Left colon (tissue), 2 donors: Measurements from ENCODE around the gene GGT7. TPM values are rescaled to one million over a fixed set of nuclear protein-coding genes. Genes with fewer than 3 reads are reported as not detected.
A peak's percentile ranks its signal among the peaks of the same experiment; 100 is the strongest.

Source experiments
- ATAC-seq: fragments of 200-7000 bp; cut with Tn5 transposase; one replicate; pipeline ENCODE4 v1.9.1; 2020; ENCODE audit warnings: mild to moderate bottlenecking, moderate library complexity
- DNase-seq, 2 donors: peaks; one replicate each; pipeline ENCODE4 v3.0.0-alpha.2; 2020
- intact Hi-C, 2 donors: fragments of 100-400 bp; cut with DNase I in 1 of 2; cut with micrococcal nuclease in 1 of 2; formaldehyde crosslinking; loops; one replicate each; pipeline versions ENCODE4 v1.11.2 to v1.14.0; 2022; cut with DNase I, micrococcal nuclease
- total RNA-seq, 2 donors: library from RNA; stranded (reverse); fragmentation: NEBNext Ultra II Directional; extraction: Animal tissue kit (Norgen Biotek cat#: 25700); gene quantifications; one replicate each; pipeline ENCODE4 v1.2.1, GENCODE V29; 2021
- donor health status: DM: no; HTN: no; CAD: no.
- donor health status: DM: yes; HTN: yes; CAD: no.

Gene GGT7
- total RNA-seq, 2 donors from 2014 or later, result 20.5 to 22.5 TPM

- DNase-seq (no peak), ATAC-seq (no peak)
- intact Hi-C loops, result no loop called here
These were observed 12.7 kb downstream of the GGT7 start for GRCh38 chr20:34859826-34860545.

DNA sequence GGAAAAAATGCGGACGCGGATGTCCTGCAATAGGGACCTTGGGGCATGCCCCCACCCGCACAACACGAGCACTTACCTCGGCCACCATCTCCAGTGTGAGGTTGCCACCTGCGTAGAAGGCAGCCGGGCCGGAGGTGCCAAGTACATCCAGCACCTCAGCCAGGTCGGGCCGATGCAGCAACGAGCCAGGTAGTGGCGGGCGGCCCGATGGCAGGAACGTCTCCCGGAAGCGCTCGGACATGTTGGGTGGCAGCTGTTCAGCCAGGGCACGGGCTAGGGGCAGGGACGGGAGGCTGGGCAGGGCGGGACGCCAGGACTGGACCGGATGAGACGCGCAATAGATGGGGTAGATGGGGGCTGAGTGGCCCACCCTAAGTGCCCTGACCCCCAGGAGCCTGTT lies 13.3 kb downstream of the GGT7 start:
- ATAC-seq (no peak), DNase-seq (no peak)
- intact Hi-C loops, result no loop called here

- intact Hi-C loops, result no loop called here
- ATAC-seq, result no peak
- DNase-seq, result no peak
These were observed 20.4 kb downstream of the GGT7 start for GRCh38 chr20:34852298-34852697.

GRCh38 chr20:34850969-34851368 lies 21.7 kb downstream of the GGT7 start:
- intact Hi-C loops, result no loop called here
- no peak for DNase-seq
- ATAC-seq, result no peak

- intact Hi-C loops, result no loop called here
- DNase-seq, result no peak
- no peak for ATAC-seq
These were observed 22.9 kb downstream of the GGT7 start for GRCh38 chr20:34849778-34850177.

- intact Hi-C loops, result no loop called here
- DNase-seq, result no peak
- ATAC-seq, result no peak
These were observed 24.1 kb downstream of the GGT7 start for GRCh38 chr20:34848597-34848996.

GRCh38 chr20:34843421-34843820 lies 29.2 kb downstream of the GGT7 start:
- DNase-seq (no peak), ATAC-seq (no peak)
- intact Hi-C loops, result no loop called here

- no peak for ATAC-seq
- intact Hi-C loops, result no loop called here
- no peak for DNase-seq
These were observed 30.5 kb downstream of the GGT7 start for GRCh38 chr20:34842143-34842542.

- intact Hi-C loops, result no loop called here
- ATAC-seq (peak; percentile 60), DNase-seq (no peak)
These were observed 38.2 kb downstream of the GGT7 start for GRCh38 chr20:34834459-34834893.

- no peak for DNase-seq
- no peak for ATAC-seq
- intact Hi-C loops, result no loop called here
These were observed 40.7 kb downstream of the GGT7 start for GRCh38 chr20:34831936-34832335.

- DNase-seq (no peak), ATAC-seq (no peak)
- intact Hi-C loops, result no loop called here
These were observed 43.5 kb downstream of the GGT7 start for GRCh38 chr20:34829191-34829590.

- intact Hi-C loops, result no loop called here
- DNase-seq, result peak; percentile 86 to 92
- peak; percentile 73 for ATAC-seq
These were observed 46.9 kb downstream of the GGT7 start, which contains the start of gene NCOA6 for GRCh38 chr20:34825530-34826362. TSS of gene NCOA6 (minus strand) at chr20:34825651. CDS start at chr20:34782355, 43,296 bp downstream.

DNA sequence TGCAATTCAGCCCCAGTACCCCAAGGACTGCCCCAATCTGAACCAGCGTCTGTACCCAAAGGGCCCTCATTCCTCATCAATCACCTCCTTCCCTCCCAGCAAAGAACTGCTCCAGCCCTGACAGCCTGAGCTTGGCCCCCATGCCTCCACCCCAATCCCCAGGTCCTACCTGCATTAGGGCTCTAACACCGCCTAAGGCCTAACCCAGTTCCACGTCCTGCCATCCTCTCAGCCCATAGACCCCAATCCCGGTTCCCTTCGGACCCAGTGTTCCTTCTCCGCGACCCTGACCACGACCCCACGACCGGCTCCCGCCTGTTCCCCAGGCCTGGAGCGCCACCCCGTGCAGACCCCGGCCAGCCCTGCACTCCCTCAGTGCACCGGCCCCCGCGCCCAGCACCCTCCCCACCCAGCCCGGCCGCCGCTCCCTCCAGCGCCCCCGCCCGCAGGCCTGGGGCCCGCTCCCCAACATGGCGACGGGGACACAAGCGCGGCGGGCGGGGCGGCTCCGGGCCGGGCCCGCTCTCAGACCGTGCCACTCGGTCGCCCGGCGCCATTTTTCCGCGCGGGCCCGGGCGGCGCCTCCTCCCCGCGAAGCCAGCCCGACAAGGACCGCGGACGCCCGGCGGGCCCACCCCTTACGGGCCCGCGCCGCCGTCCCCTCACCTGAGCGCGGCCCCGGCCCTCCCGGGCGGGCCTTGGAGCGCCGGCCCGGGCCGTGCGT lies 47.7 kb downstream of the GGT7 start:
- ATAC-seq (peak; percentile 72), DNase-seq (peak; percentile 50 to 76)
- intact Hi-C loops, result no loop called here

DNA sequence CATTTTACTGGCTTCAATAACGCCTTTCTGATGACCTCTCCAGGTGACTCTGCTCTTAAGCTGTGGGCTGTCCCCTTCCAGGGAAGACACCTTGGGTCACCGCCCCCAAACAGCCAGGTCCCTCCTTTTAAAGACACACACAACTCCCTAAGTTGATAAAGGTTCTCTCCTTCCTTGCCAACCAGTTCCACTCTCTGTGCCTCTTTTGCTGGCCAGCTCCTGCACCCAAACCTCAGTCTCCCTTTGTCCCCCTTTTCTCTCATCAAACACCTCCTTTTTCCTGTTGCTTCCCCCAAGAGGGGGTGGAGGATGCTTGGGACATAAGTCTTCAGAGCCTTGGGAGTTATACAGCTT lies 48.2 kb downstream of the GGT7 start:
- DNase-seq, result peak; percentile 85 to 90
- intact Hi-C loops, result no loop called here
- ATAC-seq, result peak; percentile 87

DNA sequence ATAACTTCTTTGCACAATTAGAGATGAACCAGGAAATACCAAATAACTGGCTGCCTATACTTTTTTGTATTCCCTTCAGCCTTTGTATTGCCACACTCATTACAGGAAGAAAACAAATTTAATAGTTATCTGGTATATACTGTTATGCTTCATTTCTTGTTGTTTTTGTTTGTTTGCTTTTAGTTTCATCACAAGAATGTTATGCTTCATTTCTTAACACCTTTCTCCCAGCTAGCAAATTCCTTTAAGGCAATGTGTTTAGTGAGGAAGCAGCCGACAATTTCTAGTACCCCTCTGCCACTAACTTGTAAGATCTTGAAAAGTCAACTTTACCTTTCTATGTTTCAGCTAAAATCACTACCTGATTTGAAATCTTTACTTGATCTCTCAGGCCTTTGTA lies 48.6 kb downstream of the GGT7 start:
- DNase-seq, result no peak
- intact Hi-C loops, result no loop called here
- no peak for ATAC-seq

DNA sequence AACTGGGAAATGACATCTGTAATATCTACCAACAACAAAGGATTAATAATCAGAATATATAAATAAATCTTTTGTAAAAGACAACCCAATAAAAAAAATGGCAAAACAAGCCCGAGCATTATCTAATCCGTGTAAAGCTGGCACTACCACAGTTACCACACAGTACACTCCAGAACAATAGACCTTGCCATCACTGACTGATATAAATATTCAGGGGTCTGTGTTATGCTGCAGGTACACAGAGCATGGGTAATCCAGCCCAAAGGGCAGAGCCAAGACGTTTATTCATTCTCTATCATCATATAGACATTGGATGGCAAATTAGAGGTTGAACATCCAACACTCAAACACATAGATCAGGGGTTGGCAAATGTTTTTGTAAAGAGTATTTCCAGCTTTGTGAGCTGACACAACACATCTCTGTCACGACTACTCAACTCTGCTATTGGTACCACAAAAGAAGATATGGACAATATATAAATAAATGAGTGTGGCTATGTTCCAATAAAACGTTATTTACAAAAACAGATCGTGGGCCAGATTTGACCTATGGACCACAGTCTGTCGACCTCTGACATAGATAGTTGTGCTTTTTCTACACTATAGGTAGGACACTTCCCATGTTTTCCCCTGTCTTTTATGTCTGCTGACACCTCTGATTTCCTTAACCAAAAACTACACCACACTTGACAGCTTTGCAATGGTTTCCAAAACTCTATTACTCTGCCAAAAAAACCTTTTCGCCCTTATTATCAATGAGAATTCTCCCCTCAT lies 51.7 kb downstream of the GGT7 start:
- no peak for ATAC-seq
- intact Hi-C loops, result no loop called here

DNA sequence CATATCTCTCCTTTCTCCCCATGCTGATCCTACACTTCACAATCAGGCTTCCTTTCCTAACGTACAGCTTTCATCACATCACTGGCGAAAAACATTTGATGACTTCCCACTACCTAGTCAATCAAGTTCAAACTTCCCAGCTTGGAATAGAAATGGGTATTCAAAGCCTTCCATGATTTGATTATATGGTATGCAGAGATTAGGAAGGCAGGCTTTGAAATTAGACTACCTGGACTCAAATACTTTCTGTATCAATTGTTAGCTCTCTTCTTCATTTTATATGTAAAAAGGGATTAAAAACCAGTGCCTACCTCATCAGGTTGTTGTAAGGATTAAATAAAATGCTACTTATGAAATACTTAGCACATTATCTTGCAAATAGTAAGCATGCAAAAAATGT lies 54.9 kb downstream of the GGT7 start:
- intact Hi-C loops, result no loop called here
- DNase-seq, result no peak
- ATAC-seq, result no peak

More for the DNA sequence above, 51.7 kb downstream of the GGT7 start:
- DNase-seq, result no peak

DNA sequence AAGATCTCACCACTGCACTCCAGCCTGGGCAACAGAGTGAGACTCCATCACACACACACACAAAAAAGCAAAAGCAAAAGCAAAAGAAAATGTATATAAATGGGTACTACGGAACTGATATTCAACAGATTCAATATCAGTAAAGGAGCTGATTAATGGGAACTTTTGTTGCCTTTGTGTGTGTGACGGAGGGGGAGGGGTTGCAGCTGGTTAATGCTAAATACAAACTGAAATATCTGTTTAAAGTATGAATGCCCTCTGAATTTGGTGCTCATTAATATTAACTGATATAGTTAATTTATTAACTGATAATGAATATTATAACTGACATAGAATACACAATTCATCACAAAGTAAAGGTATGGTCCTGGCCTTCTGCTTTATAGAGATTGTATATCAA lies 55.6 kb downstream of the GGT7 start:
- no peak for ATAC-seq
- DNase-seq, result no peak
- intact Hi-C loops, result no loop called here

- no peak for ATAC-seq
- DNase-seq, result no peak
- intact Hi-C loops, result no loop called here
These were observed 57.0 kb downstream of the GGT7 start for GRCh38 chr20:34815636-34816035.
